ENCODE data around the gene ARHGAP10.
"Not testable (repeated sequence)": the region's sequence is repeated elsewhere in the genome, so short reads cannot be mapped to it uniquely, and the experiment has no call there.

ARHGAP10 gene

GRCh38 chr4:148081745-148082144 is 349.9 kb downstream of the ARHGAP10 start:
- H3K4me3 ChIP-seq (ENCODE audit: low read depth, low read length): no peak overlapping the region
- TF ChIP-seq CTCF (IDR thresholded peaks at IDR 0.05; ENCODE audit: low read depth, low read length): no peak
- in situ Hi-C loops (cut with HindIII; ENCODE audit: low sequenced_read_pairs): no loop called here
- DNase-seq (ENCODE audit: low read depth, low spot score): no peak

- H3K4me3 ChIP-seq (ENCODE audit: low read depth, low read length); DNase-seq (ENCODE audit: low read depth, low spot score); in situ Hi-C loops (cut with HindIII; ENCODE audit: low sequenced_read_pairs): not testable (repeated sequence)
These were observed 351.2 kb downstream of the ARHGAP10 start for GRCh38 chr4:148083073-148083472.

GRCh38 chr4:148089624-148090023 is 357.7 kb downstream of the ARHGAP10 start:
- in situ Hi-C loops (cut with HindIII; ENCODE audit: low sequenced_read_pairs): no loop called here
- H3K4me3 ChIP-seq (ENCODE audit: low read depth, low read length): no peak overlapping the region
- no peak for DNase-seq (ENCODE audit: low read depth, low spot score)
- no peak for TF ChIP-seq CTCF (IDR thresholded peaks at IDR 0.05; ENCODE audit: low read depth, low read length)

GRCh38 chr4:148090029-148090428 is 358.1 kb downstream of the ARHGAP10 start:
- no peak overlapping the region for H3K4me3 ChIP-seq (ENCODE audit: low read depth, low read length)
- no peak for TF ChIP-seq CTCF (IDR thresholded peaks at IDR 0.05; ENCODE audit: low read depth, low read length)
- no peak for DNase-seq (ENCODE audit: low read depth, low spot score)
- in situ Hi-C loops (cut with HindIII; ENCODE audit: low sequenced_read_pairs): no loop called here

GRCh38 chr4:148090503-148091476 is 358.9 kb downstream of the ARHGAP10 start:
- TF ChIP-seq CTCF (IDR thresholded peaks at IDR 0.05; ENCODE audit: low read depth, low read length): no peak
- DNase-seq (ENCODE audit: low read depth, low spot score): no peak
- no peak overlapping the region for H3K4me3 ChIP-seq (ENCODE audit: low read depth, low read length)
- in situ Hi-C loops (cut with HindIII; ENCODE audit: low sequenced_read_pairs): no loop called here

GRCh38 chr4:148091896-148092295 is 360.0 kb downstream of the ARHGAP10 start:
- in situ Hi-C loops (cut with HindIII; ENCODE audit: low sequenced_read_pairs): no loop called here
- DNase-seq (ENCODE audit: low read depth, low spot score): no peak

More at GRCh38 chr4:148091896-148092295, 360.0 kb downstream of the ARHGAP10 start:
- no peak overlapping the region for H3K4me3 ChIP-seq (ENCODE audit: low read depth, low read length)
- TF ChIP-seq CTCF (IDR thresholded peaks at IDR 0.05; ENCODE audit: low read depth, low read length): no peak
